Activated T-helper 17 cell treated with anti-CD3 and anti-CD28 coated beads, Interleukin-2, amount 50 U/mL, for 72 hours (primary cell): ENCODE results near the gene ALOX5AP. TPM values are rescaled to one million over a fixed set of nuclear protein-coding genes. Genes with fewer than 3 reads are reported as not detected.

ENCODE experiments used
- total RNA-seq, 2 donors: library from RNA; stranded (reverse); gene quantifications; one replicate each; pipeline ENCODE4 v1.2.3, GENCODE V29; 2022

Gene ALOX5AP
- total RNA-seq, 2 donors from 2014 or later: 33.7 to 62.5 TPM

Other genes starting within 250 kb of the ALOX5AP start
- 10 to 100 TPM; 17.3 to 18.6 TPM for gene USPL1, start 117.6 kb upstream of the ALOX5AP start, total RNA-seq
- gene MEDAG, start 170.7 kb downstream of the ALOX5AP start, total RNA-seq: under 1 TPM in 1 of 2 donors, not detected in 1; 0.21 TPM
- gene TEX26, start 197.1 kb downstream of the ALOX5AP start, total RNA-seq: not detected